ENCODE data around the gene RASGRP3.

The RASGRP3 gene

DNA sequence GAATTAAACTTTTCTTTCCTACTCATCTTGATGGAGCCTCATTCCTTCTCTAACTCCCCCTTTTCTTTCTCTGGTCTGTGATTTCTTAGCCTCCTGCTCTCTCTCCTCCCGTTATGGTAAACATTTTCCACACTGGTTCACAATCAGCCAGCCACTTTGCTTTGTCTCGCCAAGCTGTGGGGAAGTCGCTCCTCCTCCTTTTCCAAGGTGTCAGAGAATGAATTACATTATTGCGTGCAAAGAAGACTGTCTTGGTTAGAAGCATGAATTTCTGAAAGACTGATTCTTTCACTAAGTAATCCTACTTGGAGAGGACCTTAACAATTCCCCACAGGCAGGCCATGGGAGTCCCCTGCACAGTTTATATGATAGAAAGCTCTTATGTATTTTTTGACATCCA is 46.1 kb downstream of the RASGRP3 start:
- DNase-seq (ENCODE audit: low read depth in 2 of 2), result no peak

DNA sequence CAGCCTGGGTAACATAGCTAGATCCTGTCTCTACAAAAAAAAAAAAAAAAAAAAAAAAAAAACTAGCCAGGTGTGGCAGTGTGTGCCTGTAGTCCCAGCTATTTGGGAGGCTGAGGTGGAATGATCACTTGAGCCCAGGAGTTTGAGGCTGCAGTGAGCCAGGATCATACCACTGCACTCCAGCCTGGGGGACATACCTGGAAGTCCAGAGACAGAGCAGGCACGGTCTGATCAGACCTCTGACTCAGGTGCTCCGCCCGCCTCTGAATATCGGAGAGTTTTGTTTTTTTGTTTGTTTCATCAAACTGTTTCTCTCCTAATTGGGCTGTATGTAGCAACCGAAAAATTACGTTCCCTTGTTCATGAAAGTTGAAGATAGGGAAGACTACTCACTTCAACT is 49.2 kb downstream of the RASGRP3 start:
- DNase-seq (ENCODE audit: low read depth in 2 of 2), result no peak

GRCh38 chr2:33526132-33526531 is 49.7 kb downstream of the RASGRP3 start:
- DNase-seq (ENCODE audit: low read depth in 2 of 2), result no peak

GRCh38 chr2:33526921-33527320 is 50.5 kb downstream of the RASGRP3 start:
- no peak for DNase-seq (ENCODE audit: low read depth in 2 of 2)

- DNase-seq (ENCODE audit: low read depth in 2 of 2), result no peak
Measured at GRCh38 chr2:33528441-33528950, 52.0 kb downstream of the RASGRP3 start.

GRCh38 chr2:33529771-33530481 is 53.5 kb downstream of the RASGRP3 start:
- no peak for DNase-seq (ENCODE audit: low read depth in 2 of 2)

- no peak for DNase-seq (ENCODE audit: low read depth in 2 of 2)
Measured at GRCh38 chr2:33530690-33531548, 54.5 kb downstream of the RASGRP3 start.

DNA sequence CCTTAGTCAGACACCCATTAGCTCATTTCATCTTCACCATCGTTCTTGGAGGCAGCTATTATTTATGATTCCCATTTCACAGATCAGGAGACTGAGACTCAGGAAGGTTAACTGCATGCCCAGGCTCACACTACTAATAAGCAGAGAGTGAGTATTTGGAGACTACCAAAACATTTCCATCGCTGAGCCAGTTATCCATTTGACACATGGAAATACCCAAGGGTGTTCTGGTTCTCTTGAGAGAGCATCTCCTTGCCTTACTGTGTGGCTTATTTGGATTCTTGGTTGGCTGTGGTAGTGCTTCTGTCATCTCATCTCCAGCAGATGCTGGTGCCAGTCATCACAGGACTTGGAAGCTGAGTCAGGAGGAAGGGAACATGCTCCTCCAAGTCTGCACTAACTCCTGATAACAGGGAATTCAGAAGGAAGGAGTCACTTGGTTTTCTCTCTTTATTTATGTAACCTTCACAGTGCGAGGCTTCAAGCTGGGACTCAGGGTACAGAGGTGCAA is 55.2 kb downstream of the RASGRP3 start:
- no peak for DNase-seq (ENCODE audit: low read depth in 2 of 2)

GRCh38 chr2:33532146-33532545 is 55.7 kb downstream of the RASGRP3 start:
- no peak for DNase-seq (ENCODE audit: low read depth in 2 of 2)

DNA sequence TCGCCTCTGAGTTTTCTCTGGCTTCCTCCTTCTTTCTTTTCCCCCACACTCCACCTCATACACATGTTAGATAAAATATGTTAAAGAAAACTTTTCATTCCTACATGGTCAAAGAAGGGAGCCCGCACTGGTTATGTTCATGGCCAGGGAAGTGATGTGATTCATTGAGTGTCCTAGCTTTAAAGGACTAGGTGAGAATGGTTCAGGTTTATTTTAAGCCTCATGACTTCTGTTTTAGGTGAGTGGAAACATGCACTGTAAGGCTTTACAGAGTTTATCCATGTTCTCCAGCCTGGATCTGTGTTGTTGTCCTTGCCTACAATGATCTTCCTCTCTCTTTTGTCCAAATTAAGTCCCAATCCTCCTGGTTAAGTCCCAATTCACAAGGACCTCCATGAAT is 56.5 kb downstream of the RASGRP3 start:
- no peak for DNase-seq (ENCODE audit: low read depth in 2 of 2)

DNA sequence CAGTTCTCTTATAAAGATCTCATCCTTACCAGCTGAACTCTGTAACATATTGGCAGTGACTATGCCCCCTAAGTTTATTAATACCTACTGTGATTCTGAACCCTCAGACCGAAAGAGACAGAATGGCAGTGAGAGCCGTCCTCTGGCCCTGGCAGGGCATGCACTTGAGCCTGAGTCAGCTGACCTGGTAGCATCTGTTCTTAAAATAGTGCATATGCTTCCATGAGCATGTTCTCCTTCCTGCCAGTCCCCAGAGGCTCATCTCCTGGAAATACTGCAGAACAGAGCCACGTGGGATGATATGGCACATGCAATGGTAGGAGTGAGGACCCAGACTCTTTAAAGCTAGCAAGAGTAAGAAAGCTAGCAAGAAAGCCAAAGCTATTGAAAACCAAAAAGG is 59.0 kb downstream of the RASGRP3 start:
- DNase-seq (ENCODE audit: low read depth in 2 of 2), result no peak

DNA sequence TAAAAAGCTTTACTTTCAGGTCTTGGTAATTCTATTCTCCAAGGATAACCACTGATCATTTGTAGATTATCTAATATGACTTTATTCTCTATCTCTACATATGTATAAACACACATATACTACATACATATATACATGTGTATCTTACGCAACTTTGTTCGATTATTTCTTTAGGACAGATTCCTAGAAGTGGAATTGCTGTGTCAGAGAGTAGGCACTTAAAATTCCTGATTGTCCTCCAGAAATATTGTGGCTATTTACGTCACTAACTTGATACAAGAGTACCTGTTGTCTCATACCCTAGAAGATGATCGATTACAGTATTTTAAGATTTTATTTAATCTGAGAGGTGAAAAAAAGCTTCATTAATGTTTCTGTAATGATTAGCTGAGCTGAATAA is 64.8 kb downstream of the RASGRP3 start:
- no peak for DNase-seq (ENCODE audit: low read depth in 2 of 2)

DNA sequence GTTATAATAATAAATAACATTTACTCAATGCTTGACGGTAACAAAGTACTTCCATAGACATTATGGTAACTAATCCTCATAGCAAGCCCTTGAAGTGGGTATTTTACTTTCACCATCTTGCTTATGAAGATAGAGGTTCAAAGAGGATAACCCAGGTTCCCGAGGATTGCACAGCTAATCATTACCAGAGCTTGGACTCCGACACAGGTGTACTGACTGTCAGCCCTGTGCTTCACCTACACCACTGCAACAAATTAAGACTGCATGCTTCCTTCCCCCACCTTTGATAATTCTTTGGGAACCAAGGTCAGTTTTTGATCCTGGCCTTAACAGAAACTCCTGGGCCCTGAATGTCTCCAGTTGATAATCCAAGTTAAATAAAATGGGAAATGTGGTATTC is 73.8 kb downstream of the RASGRP3 start:
- no peak for DNase-seq (ENCODE audit: low read depth in 2 of 2)

DNA sequence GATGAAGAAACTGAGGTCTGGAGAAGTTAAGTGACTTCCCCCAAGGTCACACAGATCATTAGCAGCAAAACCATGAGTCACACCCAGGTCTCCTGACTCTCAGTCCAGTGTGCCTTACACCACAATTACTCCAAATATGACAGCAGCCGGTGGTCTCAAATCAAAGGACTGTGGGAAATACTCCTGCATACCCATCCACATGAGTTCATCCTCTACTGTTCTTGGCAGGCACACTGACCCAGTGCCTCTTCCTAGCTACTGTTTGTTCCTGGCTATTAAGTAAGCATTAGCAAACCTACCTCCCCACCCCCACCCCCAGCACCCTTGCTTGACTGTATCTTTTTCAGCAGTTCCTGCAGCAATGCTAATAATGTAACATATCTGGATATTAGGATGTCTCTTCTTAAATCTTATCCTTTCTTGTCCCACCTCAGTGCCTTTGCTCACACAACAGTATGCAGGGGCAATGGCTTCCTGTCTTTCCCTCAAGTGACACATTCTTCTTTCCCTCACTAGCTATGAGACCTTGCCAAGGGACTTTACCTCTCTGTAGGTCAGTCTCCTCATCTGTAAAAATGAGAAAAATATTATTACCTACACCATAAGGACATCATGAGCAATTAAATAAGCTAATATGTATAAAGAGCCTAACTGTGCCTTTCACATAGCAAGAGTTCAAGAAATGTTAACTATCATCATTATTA is 76.5 kb downstream of the RASGRP3 start:
- no peak for DNase-seq (ENCODE audit: low read depth in 2 of 2)

DNA sequence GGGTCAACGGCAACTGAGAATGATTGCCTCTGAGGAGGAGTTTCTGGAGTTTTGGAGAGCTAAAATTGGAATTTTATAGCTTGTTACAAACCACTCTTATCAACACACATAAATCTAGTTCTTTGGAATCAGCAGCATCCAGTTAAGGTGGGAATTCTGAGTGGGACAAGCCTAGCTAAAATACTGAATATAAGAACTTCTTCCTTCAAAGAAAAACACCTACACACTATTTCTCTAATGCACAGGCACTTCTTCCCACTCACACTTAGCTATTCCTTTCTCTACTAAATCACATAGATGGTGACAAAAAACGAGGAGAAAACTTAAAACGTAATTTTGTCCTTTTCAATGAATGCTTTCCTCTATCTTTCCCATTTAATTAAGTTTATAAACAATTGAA is 79.2 kb downstream of the RASGRP3 start:
- DNase-seq (ENCODE audit: low read depth in 2 of 2), result no peak

DNA sequence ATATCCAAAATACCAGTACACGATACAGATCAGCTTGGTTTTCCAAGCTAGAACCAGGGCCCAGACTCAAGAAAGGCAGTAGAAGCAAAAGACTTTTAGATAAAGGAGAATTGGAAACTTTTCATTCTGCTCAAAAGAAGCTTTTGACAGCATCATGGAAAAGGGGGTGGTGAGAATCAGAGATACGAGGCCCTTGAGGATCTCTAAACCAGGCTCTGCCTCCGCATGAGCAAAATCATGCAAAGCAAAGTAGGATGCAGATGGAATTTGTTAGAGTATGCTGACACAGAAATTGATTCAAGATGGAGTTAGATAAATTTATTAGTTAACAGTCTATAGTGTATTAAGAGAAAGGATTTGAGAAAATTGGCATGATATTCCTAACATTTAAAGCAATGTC is 82.9 kb downstream of the RASGRP3 start:
- DNase-seq (ENCODE audit: low read depth in 2 of 2), result no peak

GRCh38 chr2:33560017-33560416 is 83.6 kb downstream of the RASGRP3 start:
- DNase-seq (ENCODE audit: low read depth in 2 of 2), result no peak

- no peak for DNase-seq (ENCODE audit: low read depth in 2 of 2)
Measured at GRCh38 chr2:33561872-33562271, 85.4 kb downstream of the RASGRP3 start.

- DNase-seq (ENCODE audit: low read depth in 2 of 2), result no peak
Measured at GRCh38 chr2:33570681-33571080, 94.2 kb downstream of the RASGRP3 start.

DNA sequence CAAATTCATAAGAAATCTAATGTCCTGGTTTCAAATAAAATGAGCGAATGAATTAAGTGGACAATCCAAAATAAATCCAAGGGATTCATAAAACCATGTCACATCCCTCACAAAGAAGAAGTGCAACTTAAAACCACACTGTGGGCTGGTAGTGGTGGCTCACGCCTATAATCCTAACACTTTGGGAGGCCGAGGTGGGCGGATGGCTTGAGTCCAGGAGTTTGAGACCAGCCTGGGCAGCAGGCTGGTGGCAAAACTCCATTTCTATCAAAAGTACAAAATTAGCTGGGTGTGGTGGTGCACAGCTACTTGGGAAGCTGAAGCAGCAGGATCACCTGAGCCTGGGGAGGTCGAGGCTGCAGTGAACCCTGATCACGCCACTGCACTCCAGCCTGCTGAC is 97.2 kb downstream of the RASGRP3 start:
- DNase-seq (ENCODE audit: low read depth in 2 of 2), result no peak

DNA sequence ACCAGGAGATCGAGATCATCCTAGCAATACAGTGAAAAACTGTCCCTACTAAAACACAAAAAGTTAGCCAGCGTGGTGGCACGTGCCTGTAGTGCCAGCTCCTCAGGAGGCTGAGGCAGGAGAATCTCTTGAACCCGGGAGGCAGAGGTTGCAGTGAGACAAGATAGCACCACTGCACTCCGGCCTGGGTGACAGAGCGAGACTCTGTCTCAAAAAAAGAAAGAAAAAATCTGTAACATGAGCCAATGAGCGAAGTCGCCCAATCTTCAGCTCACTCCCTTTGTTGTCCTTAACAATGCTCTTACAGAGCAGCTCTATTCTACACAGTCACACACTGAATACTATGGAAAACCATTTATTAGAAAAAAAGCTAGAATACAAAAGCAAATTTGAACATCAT is 100.6 kb downstream of the RASGRP3 start:
- DNase-seq (ENCODE audit: low read depth in 2 of 2), result no peak

- no peak for DNase-seq (ENCODE audit: low read depth in 2 of 2)
Measured at GRCh38 chr2:33577668-33578067, 101.2 kb downstream of the RASGRP3 start.
